SK-N-SH (cell line): ENCODE data around the gene RAB6A. TPM values are rescaled to one million over a fixed set of nuclear protein-coding genes. Genes with fewer than 3 reads are reported as not detected.

Source experiments
- CTCF ChIA-PET: fragments of 300-600, 350-600 bp; formaldehyde crosslinking; extraction: SDS; loops from one replicate; lab custom pipeline; 2021; lab: Yijun Ruan, JAX
- POLR2A ChIA-PET: fragments of 350-600 bp; sonication (Branson Sonifier 250); formaldehyde crosslinking; extraction: SDS; loops from one replicate; lab custom pipeline; 2020; ENCODE audit warnings: antibody characterized with exemption, inconsistent platforms; lab: Yijun Ruan, JAX
- DNase-seq: peaks from one replicate; pipeline ENCODE4 v3.0.0; 2012
- H2AFZ ChIP-seq: fragments of 200-600 bp; sonication (generic); 2 replicates; pipeline ENCODE4 v1.8.1; 2016; ENCODE audit warnings: antibody characterized with exemption, mild to moderate bottlenecking, low read depth
- H3F3A ChIP-seq: fragments of 200-600 bp; sonication (generic); replicated peaks from 2 replicates; pipeline ENCODE3; 2016; ENCODE audit warnings: antibody characterized with exemption, mild to moderate bottlenecking; ENCODE audit not compliant: insufficient read depth
- H3K27ac ChIP-seq, 2 experiments: fragments of 200-500 bp in 1 of 2; fragments of 200-600 bp in 1 of 2; sonication (Bioruptor generic) in 1 of 2; sonication (generic), shearing (Covaris generic) in 1 of 2; 2 replicates each; pipeline versions ENCODE4 v1.5.1 to v1.6.1; 2014 to 2016; ENCODE audit warnings: low read depth in 2 of 2, inconsistent platforms in 1 of 2, low read length in 1 of 2, mild to moderate bottlenecking in 1 of 2, mixed read lengths in 1 of 2
- H3K27me3 ChIP-seq: fragments of 200-600 bp; sonication (generic), shearing (Covaris generic); 2 replicates; pipeline ENCODE4 v1.6.1; 2016; ENCODE audit warnings: mixed run types; ENCODE audit not compliant: insufficient read depth
- H3K36me3 ChIP-seq, 2 experiments: fragments of 200-500 bp in 1 of 2; fragments of 200-600 bp in 1 of 2; sonication (Bioruptor generic) in 1 of 2; sonication (generic) in 1 of 2; replicated peaks in 1 of 2; 2 replicates each; pipeline versions ENCODE3 to v1.5.1; 2014 to 2016; ENCODE audit warnings: low read length in 1 of 2, mild to moderate bottlenecking in 1 of 2; ENCODE audit not compliant: insufficient read depth in 2 of 2, control insufficient read depth in 1 of 2
- H3K4me1 ChIP-seq, 2 experiments: fragments of 200-500 bp in 1 of 2; fragments of 200-600 bp in 1 of 2; sonication (Bioruptor generic) in 1 of 2; sonication (generic), shearing (Covaris generic) in 1 of 2; 2 replicates each; pipeline versions ENCODE4 v1.5.1 to v1.6.1; 2014 to 2016; ENCODE audit warnings: low read depth in 1 of 2, low read length in 1 of 2, mixed run types in 1 of 2; ENCODE audit not compliant: insufficient read depth in 2 of 2, control insufficient read depth in 1 of 2
- H3K4me2 ChIP-seq: fragments of 200-600 bp; sonication (generic), shearing (Covaris generic); 2 replicates; pipeline ENCODE4 v1.6.1; 2017; ENCODE audit warnings: mixed run types
- H3K4me3 ChIP-seq, 2 experiments: fragments of 200-500 bp in 1 of 2; fragments of 200-600 bp in 1 of 2; sonication (Bioruptor generic) in 1 of 2; sonication (generic), shearing (Covaris generic) in 1 of 2; 2 replicates each; pipeline versions ENCODE4 v1.5.1 to v1.8.1; 2014 to 2016; ENCODE audit warnings: low read depth in 2 of 2, inconsistent platforms in 1 of 2, low read length in 1 of 2, mild to moderate bottlenecking in 1 of 2, mixed read lengths in 1 of 2, moderate library complexity in 1 of 2
- H3K79me2 ChIP-seq: fragments of 200-600 bp; sonication (generic); 2 replicates; pipeline ENCODE4 v1.8.1; 2017; ENCODE audit warnings: mild to moderate bottlenecking; ENCODE audit not compliant: insufficient read depth
- H3K9ac ChIP-seq: fragments of 200-600 bp; sonication (generic); 2 replicates; pipeline ENCODE4 v1.6.1; 2017; ENCODE audit warnings: mixed run types
- H3K9me2 ChIP-seq: fragments of 200-600 bp; sonication (generic); 2 replicates; pipeline ENCODE4 v1.6.1; 2017; ENCODE audit warnings: mixed run types
- H3K9me3 ChIP-seq: fragments of 200-600 bp; sonication (generic); 2 replicates; pipeline ENCODE4 v1.6.1; 2017; ENCODE audit warnings: mixed run types, mild to moderate bottlenecking, moderate library complexity
- H4K20me1 ChIP-seq: fragments of 200-600 bp; sonication (generic); 2 replicates; pipeline ENCODE4 v1.6.1; 2017; ENCODE audit warnings: mild to moderate bottlenecking, mixed run types; ENCODE audit not compliant: insufficient read depth
- FOXM1 ChIP-seq: IDR thresholded peaks from 2 replicates; pipeline ENCODE4 v1.4.0; 2012; ENCODE audit warnings: low read depth, mild to moderate bottlenecking
- GATA2 ChIP-seq: sonication (generic); formaldehyde crosslinking; IDR thresholded peaks from 2 replicates; pipeline ENCODE4 v1.5.0; 2020; ENCODE audit warnings: mild to moderate bottlenecking, missing genetic modification reagents
- IRF3 ChIP-seq: fragments of 150-350 bp; IDR thresholded peaks from 2 replicates; pipeline ENCODE4 v1.6.1; 2016; ENCODE audit warnings: mild to moderate bottlenecking, low read depth, low read length
- MEF2A ChIP-seq: IDR thresholded peaks from 2 replicates; pipeline ENCODE4 v1.4.0; 2012; ENCODE audit warnings: low read depth, borderline replicate concordance
- NFIC ChIP-seq: IDR thresholded peaks from 2 replicates; pipeline ENCODE4 v1.4.0; 2012; ENCODE audit warnings: borderline replicate concordance
- PBX3 ChIP-seq: IDR thresholded peaks from 2 replicates; pipeline ENCODE4; 2012
- POLR2AphosphoS5 ChIP-seq: IDR thresholded peaks from 2 replicates; pipeline ENCODE4 v1.6.1; 2012; ENCODE audit warnings: low read depth, low read length
- RFX5 ChIP-seq: IDR thresholded peaks from 2 replicates; pipeline ENCODE4 v1.6.1; 2012; ENCODE audit warnings: mild to moderate bottlenecking, improper control_type of control experiment, low read length
- RXRA ChIP-seq: IDR thresholded peaks from 2 replicates; pipeline ENCODE4 v1.4.0; 2012; ENCODE audit warnings: low read depth, mild to moderate bottlenecking, borderline replicate concordance
- SMC3 ChIP-seq: IDR thresholded peaks from 2 replicates; pipeline ENCODE4 v1.6.1; 2012; ENCODE audit warnings: low read depth, low read length, improper control_type of control experiment
- TCF12 ChIP-seq: IDR thresholded peaks from 2 replicates; pipeline ENCODE4 v1.4.0; 2012
- WGBS: methylation state at CpG from one replicate; pipeline ENCODE4 v1.1.6; 2017; ENCODE audit warnings: low lambda C conversion rate; 5-methylcytosine and 5-hydroxymethylcytosine counted together
- polyA plus RNA-seq, 3 experiments: library from polyadenylated mRNA; depleted of rRNA; stranded (reverse); fragments of >200 nt; gene quantifications; 2 replicates each; pipeline ENCODE4 v1.2.3, GENCODE V29; 2012
- TF ChIP-seq, protein P1 (sequence below): IDR thresholded peaks from 2 replicates; pipeline ENCODE4 v1.6.1; 2012; ENCODE audit warnings: mild to moderate bottlenecking, low read depth, low read length, moderate library complexity

Gene RAB6A
- polyA plus RNA-seq, 1 of the 3 experiments (the other 2 are of a cell fraction) = 39.1 TPM

DNA sequence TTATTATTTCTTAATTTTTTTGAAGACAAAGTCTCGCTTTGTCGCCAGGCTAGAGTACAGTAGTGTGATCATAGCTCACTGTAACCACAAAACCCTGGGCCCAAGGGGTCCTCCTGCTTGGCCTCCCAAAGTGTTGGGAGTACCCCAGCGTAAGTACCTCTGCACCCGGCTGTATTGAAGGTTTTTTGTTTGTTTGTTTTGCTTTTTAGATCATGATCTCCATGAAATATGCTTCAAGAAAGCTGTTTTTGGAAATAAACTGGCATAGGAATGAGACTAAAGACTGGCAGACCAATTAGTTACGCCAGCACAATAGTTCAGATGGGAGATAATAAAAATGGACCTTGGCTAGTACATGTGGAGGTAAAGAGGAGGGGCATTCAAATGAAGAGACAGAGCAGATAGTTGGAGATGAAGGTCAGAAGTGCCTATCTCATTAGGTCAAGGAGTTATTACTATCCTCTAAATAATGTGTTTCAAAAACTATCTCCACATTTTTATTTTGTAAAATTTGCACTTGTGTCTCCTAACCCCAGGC lies 22.7 kb upstream of the RAB6A start:
- no peak overlapping the region for H3K4me3 ChIP-seq
- H2AFZ ChIP-seq = no peak overlapping the region
- no peaks in the 10 kb centered on the region for H3K9me3 ChIP-seq
- TF ChIP-seq, protein P1, sequence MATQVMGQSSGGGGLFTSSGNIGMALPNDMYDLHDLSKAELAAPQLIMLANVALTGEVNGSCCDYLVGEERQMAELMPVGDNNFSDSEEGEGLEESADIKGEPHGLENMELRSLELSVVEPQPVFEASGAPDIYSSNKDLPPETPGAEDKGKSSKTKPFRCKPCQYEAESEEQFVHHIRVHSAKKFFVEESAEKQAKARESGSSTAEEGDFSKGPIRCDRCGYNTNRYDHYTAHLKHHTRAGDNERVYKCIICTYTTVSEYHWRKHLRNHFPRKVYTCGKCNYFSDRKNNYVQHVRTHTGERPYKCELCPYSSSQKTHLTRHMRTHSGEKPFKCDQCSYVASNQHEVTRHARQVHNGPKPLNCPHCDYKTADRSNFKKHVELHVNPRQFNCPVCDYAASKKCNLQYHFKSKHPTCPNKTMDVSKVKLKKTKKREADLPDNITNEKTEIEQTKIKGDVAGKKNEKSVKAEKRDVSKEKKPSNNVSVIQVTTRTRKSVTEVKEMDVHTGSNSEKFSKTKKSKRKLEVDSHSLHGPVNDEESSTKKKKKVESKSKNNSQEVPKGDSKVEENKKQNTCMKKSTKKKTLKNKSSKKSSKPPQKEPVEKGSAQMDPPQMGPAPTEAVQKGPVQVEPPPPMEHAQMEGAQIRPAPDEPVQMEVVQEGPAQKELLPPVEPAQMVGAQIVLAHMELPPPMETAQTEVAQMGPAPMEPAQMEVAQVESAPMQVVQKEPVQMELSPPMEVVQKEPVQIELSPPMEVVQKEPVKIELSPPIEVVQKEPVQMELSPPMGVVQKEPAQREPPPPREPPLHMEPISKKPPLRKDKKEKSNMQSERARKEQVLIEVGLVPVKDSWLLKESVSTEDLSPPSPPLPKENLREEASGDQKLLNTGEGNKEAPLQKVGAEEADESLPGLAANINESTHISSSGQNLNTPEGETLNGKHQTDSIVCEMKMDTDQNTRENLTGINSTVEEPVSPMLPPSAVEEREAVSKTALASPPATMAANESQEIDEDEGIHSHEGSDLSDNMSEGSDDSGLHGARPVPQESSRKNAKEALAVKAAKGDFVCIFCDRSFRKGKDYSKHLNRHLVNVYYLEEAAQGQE = no peak
- TF ChIP-seq GATA2 = no peak
- TF ChIP-seq IRF3 = no peak
- TF ChIP-seq SMC3 = no peak
- TF ChIP-seq FOXM1 = no peak
- no peak for TF ChIP-seq MEF2A
- no peak for TF ChIP-seq POLR2AphosphoS5
- TF ChIP-seq RFX5 = no peak
- TF ChIP-seq PBX3 = no peak
- no peak for TF ChIP-seq RXRA
- H4K20me1 ChIP-seq = no peaks in the 10 kb centered on the region
- no peak overlapping the region for H3K27ac ChIP-seq
- DNase-seq = no peak
- H3K4me1 ChIP-seq = no peaks in the 10 kb centered on the region
- 86% methylated on average over 5 of the region's 5 CpGs for WGBS
- POLR2A ChIA-PET = no interaction called here
- no peaks in the 10 kb centered on the region for H3K36me3 ChIP-seq
- H3K27me3 ChIP-seq = no peaks in the 10 kb centered on the region
- H3F3A ChIP-seq = peaks cover 26% of the 10 kb centered on the region
- H3K9ac ChIP-seq = no peak overlapping the region
- 0 out of 2 replicates have a peak, but pooled peaks cover 2% of the 10 kb centered on the region for H3K79me2 ChIP-seq
- no peaks in the 10 kb centered on the region for H3K9me2 ChIP-seq
- CTCF ChIA-PET = no interaction called here
- no peak overlapping the region for H3K4me2 ChIP-seq

GRCh38 chr11:73781303-73781702 lies 20.4 kb upstream of the RAB6A start:
- Histone ChIP-seq H3K9me2 (no peaks in the 10 kb centered on the region), H3K9me3 (no peaks in the 10 kb centered on the region), H3K4me1 (no peaks in the 10 kb centered on the region), H3K27me3 (no peaks in the 10 kb centered on the region), H3K79me2 (no peaks in the 10 kb centered on the region), H3K4me3 (no peak overlapping the region), H3K27ac (no peak overlapping the region), H2AFZ (no peak overlapping the region), H3F3A (peaks cover 23% of the 10 kb centered on the region), H3K9ac (no peak overlapping the region), H4K20me1 (no peaks in the 10 kb centered on the region), H3K4me2 (no peak overlapping the region), H3K36me3 (no peaks in the 10 kb centered on the region)
- WGBS = 96% methylated on average over 6 of the region's 6 CpGs
- TF ChIP-seq TCF12 (no peak), NFIC (no peak), RXRA (no peak)
- ChIA-PET POLR2A (no interaction called here), CTCF (no interaction called here)
- DNase-seq = no peak
